K562 (cell line): ENCODE measurements around the gene ACTR8. TPM values are rescaled to one million over a fixed set of nuclear protein-coding genes. Genes with fewer than 3 reads are reported as not detected.

Source experiments
- ATAC-seq: fragments of 200-7000 bp; cut with Tn5 transposase; 3 replicates; pipeline ENCODE4 v1.9.1; 2020; ENCODE audit warnings: moderate library complexity
- BruUV-seq: library from RNA; stranded (reverse); fragments of 400-500 nt; replicated peaks from 2 replicates; lab custom pipeline; 2021; lab: Mats Ljungman, UMichigan
- CTCF ChIA-PET: fragments of 300-600 bp; formaldehyde crosslinking; extraction: SDS; loops from one replicate; lab custom pipeline; 2021; ENCODE audit warnings: low intra/inter-chr PET ratio; lab: Yijun Ruan, JAX
- POLR2A ChIA-PET: fragments of 300-600, 350-650 bp; sonication (Branson Sonifier 250); formaldehyde crosslinking; extraction: SDS; loops from one replicate; lab custom pipeline; 2021; ENCODE audit warnings: antibody characterized with exemption, inconsistent platforms; lab: Yijun Ruan, JAX
- DNase-seq, 4 experiments: peaks; one replicate each; pipeline versions ENCODE4 v3.0.0 to v3.0.0-alpha.2; 2011 to 2018; ENCODE audit warnings: low spot score in 3 of 4, mixed read lengths in 3 of 4; ENCODE audit errors: extremely low read depth in 1 of 4
- FAIRE-seq: peaks from 2 replicates; lab custom pipeline; 2011; peaks lifted over from hg19 to GRCh38; lab: Jason Lieb, UNC
- H2AFZ ChIP-seq: 2 replicates; pipeline ENCODE4 v1.6.0; 2011; ENCODE audit warnings: low read depth, low read length, control low read depth, inconsistent platforms
- H3K27ac ChIP-seq: fragments of 200-600 bp; 3 replicates; pipeline ENCODE4 v1.8.0; 2011; ENCODE audit warnings: low read depth, mild to moderate bottlenecking, control low read depth, inconsistent platforms, low read length, moderate library complexity, mixed read lengths; ENCODE audit errors: extremely low read depth
- H3K27me3 ChIP-seq, 2 experiments: fragments of 300-600 bp in 1 of 2; 2 replicates in 1 of 2; 3 replicates in 1 of 2; pipeline versions ENCODE4 v1.6.0 to v1.8.0; 2011; ENCODE audit warnings: inconsistent platforms in 2 of 2, low read length in 2 of 2, mild to moderate bottlenecking in 1 of 2, mixed read lengths in 1 of 2, moderate library complexity in 1 of 2; ENCODE audit not compliant: control insufficient read depth in 2 of 2, insufficient read depth in 2 of 2
- H3K36me3 ChIP-seq: fragments of 300-600 bp; 3 replicates; pipeline ENCODE4 v1.8.0; 2011; ENCODE audit warnings: mild to moderate bottlenecking, low read length, inconsistent platforms; ENCODE audit not compliant: control insufficient read depth, insufficient read depth
- H3K4me1 ChIP-seq, 2 experiments: fragments of 200-600 bp in 1 of 2; replicated peaks in 1 of 2; 2 replicates in 1 of 2; 3 replicates in 1 of 2; pipeline versions ENCODE4 v1.5.1 to v1.8.0; 2011; ENCODE audit warnings: inconsistent platforms in 2 of 2, low read length in 2 of 2, mild to moderate bottlenecking in 1 of 2, mixed read lengths in 1 of 2, moderate library complexity in 1 of 2; ENCODE audit not compliant: control insufficient read depth in 2 of 2, insufficient read depth in 2 of 2
- H3K4me2 ChIP-seq: 2 replicates; pipeline ENCODE4 v1.6.1; 2011; ENCODE audit warnings: low read length, control low read depth, inconsistent platforms, mixed read lengths; ENCODE audit not compliant: insufficient read depth
- H3K4me3 ChIP-seq: fragments of 200-600 bp; sonication (generic), shearing (Covaris generic); 2 replicates; pipeline ENCODE4 v1.5.1; 2016; ENCODE audit warnings: control low read depth, inconsistent platforms
- H3K79me2 ChIP-seq: fragments of 200-600 bp; 3 replicates; pipeline ENCODE4 v1.8.0; 2011; ENCODE audit warnings: low read length, inconsistent platforms; ENCODE audit not compliant: control insufficient read depth, insufficient read depth
- H3K9ac ChIP-seq, 2 experiments: 2 replicates each; pipeline versions ENCODE4 v1.6.0 to v1.6.1; 2011; ENCODE audit warnings: low read depth in 2 of 2, low read length in 2 of 2, control low read depth in 1 of 2, inconsistent platforms in 1 of 2, mild to moderate bottlenecking in 1 of 2, mixed read lengths in 1 of 2; ENCODE audit not compliant: insufficient read depth in 1 of 2
- H3K9me1 ChIP-seq: one replicate; pipeline ENCODE4 v1.6.0; 2011; ENCODE audit warnings: inconsistent platforms, mild to moderate bottlenecking, low read length, moderate library complexity; ENCODE audit not compliant: control insufficient read depth, insufficient read depth
- H3K9me3 ChIP-seq: replicated peaks from 2 replicates; pipeline ENCODE4 v1.5.1; 2011; ENCODE audit warnings: low read depth, low read length, inconsistent platforms; ENCODE audit not compliant: control insufficient read depth, insufficient read depth
- H4K20me1 ChIP-seq: replicated peaks from 2 replicates; pipeline ENCODE4 v1.6.1; 2011; ENCODE audit warnings: low read length, inconsistent platforms, mixed read lengths; ENCODE audit not compliant: control insufficient read depth, insufficient read depth
- CSDE1 ChIP-seq, 2 experiments: fragments of 450-650 bp; IDR thresholded peaks; 2 replicates each; pipeline ENCODE4 v1.6.1; 2016; ENCODE audit warnings: mild to moderate bottlenecking in 1 of 2
- HCFC1 ChIP-seq: IDR thresholded peaks from 2 replicates; pipeline ENCODE4 v1.6.1; 2012; ENCODE audit warnings: low read depth, low read length, improper control_type of control experiment
- PHF8 ChIP-seq: fragments of 200-600 bp; sonication (generic); IDR thresholded peaks from 2 replicates; pipeline ENCODE4 v1.6.1; 2012; ENCODE audit warnings: mixed run types, mild to moderate bottlenecking, inconsistent platforms, low read length, moderate library complexity, borderline replicate concordance
- TAF1 ChIP-seq: IDR thresholded peaks from 2 replicates; pipeline ENCODE4 v1.6.1; 2011; ENCODE audit warnings: mild to moderate bottlenecking, low read length, moderate library complexity; ENCODE audit not compliant: insufficient read depth, control insufficient read depth, severe bottlenecking; ENCODE audit errors: extremely low read depth
- YY1 ChIP-seq, 3 experiments: IDR thresholded peaks; 2 replicates each; pipeline ENCODE4 v1.6.1; 2011; ENCODE audit warnings: low read length in 2 of 3, mild to moderate bottlenecking in 2 of 3, moderate library complexity in 2 of 3, borderline replicate concordance in 1 of 3, control low read depth in 1 of 3, low read depth in 1 of 3; ENCODE audit not compliant: insufficient read depth in 3 of 3, insufficient replicate concordance in 2 of 3, control insufficient read depth in 1 of 3, insufficient read length in 1 of 3; ENCODE audit errors: extremely low read depth in 1 of 3
- WGBS: fragments of 100-300 bp; shearing (Covaris generic); methylation state at CpG from one replicate; pipeline ENCODE4 v1.1.6; 2016; ENCODE audit warnings: low coverage, mixed read lengths; ENCODE audit not compliant: insufficient coverage; ENCODE audit errors: missing lambda C conversion rate; 5-methylcytosine and 5-hydroxymethylcytosine counted together
- in situ Hi-C: fragments of 300-500 bp; cut with MboI; formaldehyde crosslinking; loops from 4 replicates; pipeline ENCODE4 v1.15.0; 2018; ENCODE audit warnings: inconsistent platforms, mixed read lengths
- intact Hi-C: fragments of 100-400 bp; cut with micrococcal nuclease; formaldehyde crosslinking; loops from 2 replicates; pipeline ENCODE4 v1.14.2; 2022
- polyA plus RNA-seq, 8 experiments: library from polyadenylated mRNA; depleted of rRNA in 4 of 8; stranded (reverse) in 5 of 8; unstranded in 3 of 8; fragments of >200 nt; fragmentation: Nextera tagmentation in 2 of 8; fragmentation: Illumina TruSeq in 1 of 8; extraction: Ambion mirVana in 2 of 8; extraction: Trizol in 1 of 8; gene quantifications; 2 replicates each; pipeline versions ENCODE4 v1.2.1 to v1.2.3, GENCODE V29; 2011 to 2014; ENCODE audit warnings: inconsistent platforms in 1 of 8, missing spikeins in 1 of 8
- total RNA-seq, 7 experiments: library from RNA; depleted of rRNA in 6 of 7; stranded (reverse); fragments of >200 nt in 6 of 7; fragmentation: Illumina TruSeq in 2 of 7; extraction: Trizol in 2 of 7; gene quantifications; 2 replicates each; pipeline versions ENCODE4 v1.2.1 to v1.2.3, GENCODE V29; 2011 to 2021; ENCODE audit warnings: low replicate concordance in 1 of 7
- TF ChIP-seq, protein P1 (sequence below), 2 experiments: IDR thresholded peaks in 1 of 2; conservative IDR thresholded peaks in 1 of 2; 2 replicates each; pipeline ENCODE4 v1.6.1; 2016; ENCODE audit warnings: low read depth in 2 of 2, mild to moderate bottlenecking in 1 of 2, missing compliant biosample characterization in 1 of 2, missing genetic modification characterization in 1 of 2, moderate library complexity in 1 of 2

Gene ACTR8
- total and polyA plus RNA-seq, 9 of the 15 experiments (the other 6 are each of a cell fraction or from before 2014, with no cell fraction given): 4.8 to 24.2 (median 17.5) TPM

DNA sequence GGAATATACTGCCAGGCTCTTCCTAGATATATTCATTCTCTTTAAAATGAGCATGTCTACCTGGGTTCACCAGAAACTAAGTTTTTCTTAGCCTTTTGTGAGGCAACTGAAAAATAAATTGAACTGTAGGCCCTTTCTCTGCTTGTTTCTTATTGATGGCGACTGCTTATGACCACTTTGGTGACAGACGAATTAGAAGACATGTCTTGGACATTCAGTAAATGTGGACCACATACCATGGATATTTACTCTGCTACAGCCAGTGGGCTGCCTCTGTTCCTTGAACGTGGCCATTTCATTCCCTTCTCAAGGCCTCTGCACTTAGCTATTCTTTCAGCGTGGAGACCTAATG, 10.3 kb upstream of the ACTR8 start (continued):
- TF ChIP-seq YY1 (IDR thresholded peaks at IDR 0.05; ENCODE audit: borderline replicate concordance in 1 of 3, control insufficient read depth in 1 of 3, extremely low read depth in 1 of 3, insufficient read depth in 3 of 3, insufficient read length in 1 of 3, insufficient replicate concordance in 2 of 3, low read depth in 1 of 3, low read length in 2 of 3): peak in 1 of 3 experiments; percentile 59
- no peak for TF ChIP-seq TAF1

DNA sequence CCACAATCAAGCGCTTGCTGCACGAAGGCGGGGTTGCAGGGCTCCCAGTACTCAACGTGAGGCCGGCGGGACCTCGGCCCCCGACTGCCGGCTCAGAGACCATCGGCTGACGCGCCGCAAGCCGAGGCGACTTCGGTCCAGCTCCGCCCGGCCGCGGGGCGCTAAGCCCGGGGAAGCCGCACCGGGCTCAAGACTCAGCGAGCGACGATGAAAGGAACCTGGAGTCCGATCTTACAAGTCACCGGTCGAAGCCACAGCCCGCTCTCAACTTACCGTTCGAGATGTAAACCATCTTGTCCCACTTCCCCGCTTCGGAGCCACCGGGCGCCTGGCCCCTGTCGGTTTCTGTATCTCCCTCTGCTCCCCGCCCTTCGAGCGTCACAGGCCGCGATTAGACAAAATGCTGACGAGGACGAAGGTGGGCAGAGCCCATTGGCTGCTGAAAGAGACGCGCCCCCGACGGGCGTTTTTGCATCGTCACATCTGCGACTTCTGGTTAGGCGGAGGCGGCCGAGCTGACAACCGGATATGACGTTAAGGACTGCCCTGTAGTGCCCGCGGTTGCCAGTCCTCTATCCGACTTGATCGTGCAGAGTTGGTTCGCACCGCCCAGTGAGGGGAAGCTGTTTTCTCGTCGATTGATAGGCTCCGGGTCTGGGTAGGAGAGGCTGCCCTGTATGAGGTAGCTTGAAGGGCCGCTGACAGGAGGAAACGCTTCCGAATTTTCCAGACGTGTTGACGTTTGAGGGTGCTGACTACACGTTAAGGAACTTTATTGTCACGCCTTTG, 9.7 kb upstream of the ACTR8 start, which contains the start of gene SELENOK:
TSS of gene SELENOK (minus strand) at position 363 of the 789 bp plus-strand sequence.
- peaks cover 16% of the 10 kb centered on the region; the same call in 2 of the 3 replicates for H3K36me3 ChIP-seq
- no peaks in the 10 kb centered on the region for H3K27me3 ChIP-seq
- 0% methylated on average over 34 of the region's 73 CpGs for WGBS
- peaks cover 2% of the 10 kb centered on the region for H3K9me1 ChIP-seq
- peaks cover 13% of the 10 kb centered on the region; the same call in 1 of the 2 replicates for H4K20me1 ChIP-seq
- BruUV-seq: no TSS peak
- peak; percentile 98 for ATAC-seq
- in situ Hi-C loops: no loop called here
- H3K4me2 ChIP-seq: peak within 1 kb of the TSS; percentile 73
- H3K9ac ChIP-seq: peak within 1 kb of the TSS; percentile 84 to 93
- peak; percentile 98 for FAIRE-seq
- intact Hi-C loops: no loop called here
- H3K27ac ChIP-seq: peak within 1 kb of the TSS; percentile 85
- DNase-seq: peak; percentile 86 to 97 (median 89)
- H3K79me2 ChIP-seq: peaks cover 21% of the 10 kb centered on the region
- peaks cover 0 to 11% of the 10 kb centered on the region in 2 experiments; a peak in 3 of 5 replicates for H3K4me1 ChIP-seq
- no peaks in the 10 kb centered on the region for H3K9me3 ChIP-seq
- CTCF ChIA-PET: no interaction called here
- H2AFZ ChIP-seq: peak within 1 kb of the TSS; percentile 93
- POLR2A ChIA-PET: interaction anchor here (0.5 to 1.4 kb wide), 6 partner anchors 11 to 757 kb away, joined by 3 to 5 read pairs (median 3); no protein-coding TSS in a partner anchor
- peak within 1 kb of the TSS; percentile 81 for H3K4me3 ChIP-seq
- TF ChIP-seq PHF8 (peak; percentile 88; the same call in 1 of the 2 replicates), HCFC1 (peak; percentile 63), CSDE1 (IDR thresholded peaks at IDR 0.05) (peak in 1 of 2 experiments; percentile 60; a peak in 2 of 4 replicates)
- TF ChIP-seq, protein P1, sequence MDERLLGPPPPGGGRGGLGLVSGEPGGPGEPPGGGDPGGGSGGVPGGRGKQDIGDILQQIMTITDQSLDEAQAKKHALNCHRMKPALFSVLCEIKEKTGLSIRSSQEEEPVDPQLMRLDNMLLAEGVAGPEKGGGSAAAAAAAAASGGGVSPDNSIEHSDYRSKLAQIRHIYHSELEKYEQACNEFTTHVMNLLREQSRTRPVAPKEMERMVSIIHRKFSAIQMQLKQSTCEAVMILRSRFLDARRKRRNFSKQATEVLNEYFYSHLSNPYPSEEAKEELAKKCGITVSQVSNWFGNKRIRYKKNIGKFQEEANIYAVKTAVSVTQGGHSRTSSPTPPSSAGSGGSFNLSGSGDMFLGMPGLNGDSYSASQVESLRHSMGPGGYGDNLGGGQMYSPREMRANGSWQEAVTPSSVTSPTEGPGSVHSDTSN (CRISPR knock-in tag; IDR thresholded peaks at IDR 0.05; ENCODE audit: low read depth): no peak
- TF ChIP-seq, protein P1 (tag; conservative IDR thresholded peaks at IDR 0.05; ENCODE audit: low read depth): peak; percentile 37; the same call in 1 of the 2 replicates
